Measurements from ENCODE around the gene KRT81.

GRCh38 chr12:52313461-52313860, 22.1 kb upstream of the KRT81 start:
- TF ChIP-seq CTCF (conservative IDR thresholded peaks at IDR 0.05) (no peak), ZFX (IDR thresholded peaks at IDR 0.05) (no peak)

Measured in C4-2B (cell line).